Peyer's patch (tissue), 4 donors: ENCODE measurements around the gene RAB11FIP5. TPM values are rescaled to one million over a fixed set of nuclear protein-coding genes. Genes with fewer than 3 reads are reported as not detected.
"Not testable (repeated sequence)": the region's sequence is repeated elsewhere in the genome, so short reads cannot be mapped to it uniquely, and the experiment has no call there.

Source experiments
- DNase-seq, 3 donors: peaks; one replicate each; pipeline ENCODE4 v3.0.0-alpha.2; 2017 to 2019
- H3K27ac ChIP-seq, 4 donors: fragments of 200-600 bp; sonication (generic); one replicate each; pipeline ENCODE4 v1.5.1; 2016 to 2019
- H3K27me3 ChIP-seq, 2 donors: fragments of 200-600 bp; sonication (generic); one replicate each; pipeline ENCODE4 v1.5.1; 2019
- H3K36me3 ChIP-seq, 3 donors: fragments of 200-600 bp; sonication (generic); one replicate each; pipeline ENCODE4 v1.5.1; 2016 to 2019
- H3K4me1 ChIP-seq, 4 donors: fragments of 200-600 bp; sonication (generic); one replicate each; pipeline ENCODE4 v1.5.1; 2016 to 2019
- H3K4me3 ChIP-seq, 4 donors: fragments of 200-600 bp; sonication (generic); 1 replicate in 3 of 4; 2 replicates in 1 of 4; pipeline ENCODE4 v1.5.1; 2016 to 2019; ENCODE audit warnings: mild to moderate bottlenecking in 1 of 4
- H3K9me3 ChIP-seq, 4 donors: fragments of 200-600 bp; sonication (generic); one replicate each; pipeline ENCODE4 v1.5.1; 2016 to 2019; ENCODE audit warnings: mild to moderate bottlenecking in 1 of 4
- CTCF ChIP-seq, 6 experiments: fragments of 450-650 bp in 4 of 6; fragments of 200-600 bp in 2 of 6; sonication (generic) in 1 of 6; IDR thresholded peaks; one replicate each; pipeline ENCODE4 v1.5.1; 2017 to 2019; ENCODE audit warnings: antibody characterized with exemption in 6 of 6, mild to moderate bottlenecking in 3 of 6, moderate library complexity in 1 of 6
- POLR2A ChIP-seq, 2 donors: fragments of 450-650 bp; IDR thresholded peaks; one replicate each; pipeline ENCODE4 v1.5.1; 2017; ENCODE audit warnings: antibody characterized with exemption in 2 of 2, mild to moderate bottlenecking in 2 of 2, moderate library complexity in 2 of 2
- total RNA-seq, 4 donors: library from RNA; depleted of rRNA; stranded (reverse); fragments of >200 nt; gene quantifications; one replicate each; pipeline ENCODE4 v1.1.0, GENCODE V29; 2016

The RAB11FIP5 gene
- total RNA-seq, 4 donors from 2014 or later = 5.1 to 10.7 (median 9.3) TPM

- Histone ChIP-seq H3K4me1 (no peaks in the 10 kb centered on the region), H3K27ac (no peak overlapping the region), H3K36me3 (no peaks in the 10 kb centered on the region), H3K27me3 (no peaks in the 10 kb centered on the region), H3K4me3 (no peak overlapping the region), H3K9me3 (no peaks in the 10 kb centered on the region)
- TF ChIP-seq POLR2A (IDR thresholded peaks at IDR 0.05) = no peak
- no peak for DNase-seq
These were observed 9.8 kb upstream of the RAB11FIP5 start for GRCh38 chr2:73122536-73122935.

- not testable (repeated sequence) for H3K27ac ChIP-seq, H3K27me3 ChIP-seq, H3K9me3 ChIP-seq, H3K36me3 ChIP-seq, DNase-seq, H3K4me3 ChIP-seq, H3K4me1 ChIP-seq
These were observed 7.0 kb upstream of the RAB11FIP5 start for GRCh38 chr2:73119611-73120239.

- TF ChIP-seq POLR2A (IDR thresholded peaks at IDR 0.05) (no peak), CTCF (IDR thresholded peaks at IDR 0.05) (no peak)
- no peak overlapping the region for H3K27ac ChIP-seq
- H3K4me1 ChIP-seq = peaks cover 0 to 1% (median under 1%) of the 10 kb centered on the region in 4 donors
- no peaks in the 10 kb centered on the region for H3K27me3 ChIP-seq
- H3K4me3 ChIP-seq = no peak overlapping the region
- no peaks in the 10 kb centered on the region for H3K36me3 ChIP-seq
- no peaks in the 10 kb centered on the region for H3K9me3 ChIP-seq
- DNase-seq = no peak
These were observed 4.7 kb upstream of the RAB11FIP5 start for GRCh38 chr2:73117441-73117840.

- TF ChIP-seq CTCF (IDR thresholded peaks at IDR 0.05) (no peak), POLR2A (IDR thresholded peaks at IDR 0.05) (no peak)
- H3K27me3 ChIP-seq = no peaks in the 10 kb centered on the region
- no peak overlapping the region for H3K4me3 ChIP-seq
- DNase-seq = no peak
- no peaks in the 10 kb centered on the region for H3K9me3 ChIP-seq
- H3K4me1 ChIP-seq = peaks cover 5 to 12% (median 10%) of the 10 kb centered on the region in 4 donors
- no peaks in the 10 kb centered on the region for H3K36me3 ChIP-seq
- H3K27ac ChIP-seq = no peak overlapping the region
These were observed 3.6 kb upstream of the RAB11FIP5 start for GRCh38 chr2:73116182-73116960.

GRCh38 chr2:73114273-73114867 lies 1.6 kb upstream of the RAB11FIP5 start:
- no peaks in the 10 kb centered on the region for H3K9me3 ChIP-seq
- TF ChIP-seq CTCF (IDR thresholded peaks at IDR 0.05) (no peak), POLR2A (IDR thresholded peaks at IDR 0.05) (no peak)
- DNase-seq = no peak
- H3K27ac ChIP-seq = peak overlapping the region in 1 of 4 donors; percentile 90
- no peaks in the 10 kb centered on the region for H3K36me3 ChIP-seq
- H3K4me3 ChIP-seq = no peak overlapping the region
- H3K4me1 ChIP-seq = peaks cover 5 to 20% (median 11%) of the 10 kb centered on the region in 4 donors
- no peaks in the 10 kb centered on the region for H3K27me3 ChIP-seq

GRCh38 chr2:73112026-73112912 lies 479 bp downstream of the RAB11FIP5 start:
- peak; percentile 19 to 60 (median 54) for DNase-seq
- H3K27me3 ChIP-seq = no peaks in the 10 kb centered on the region
- H3K9me3 ChIP-seq = no peaks in the 10 kb centered on the region
- peak overlapping the region; percentile 28 to 90 (median 70) for H3K27ac ChIP-seq
- peak overlapping the region; percentile 58 to 93 (median 89) for H3K4me3 ChIP-seq
- peaks cover 5 to 20% (median 11%) of the 10 kb centered on the region in 4 donors for H3K4me1 ChIP-seq
- TF ChIP-seq CTCF (IDR thresholded peaks at IDR 0.05) (no peak), POLR2A (IDR thresholded peaks at IDR 0.05) (no peak)
- no peaks in the 10 kb centered on the region for H3K36me3 ChIP-seq
